T-helper 2 cell treated with Interferon-gamma antibody and Interleukin-4, amounts not matched to agents 100 ng/mL and 5 ng/mL, for 36 hours (primary cell): Measurements from ENCODE around the gene SMARCAD1. TPM values are rescaled to one million over a fixed set of nuclear protein-coding genes. Genes with fewer than 3 reads are reported as not detected.
"Not testable (repeated sequence)": the region's sequence is repeated elsewhere in the genome, so short reads cannot be mapped to it uniquely, and the experiment has no call there.

Experiments used
- intact Hi-C: fragments of 100-400 bp; cut with micrococcal nuclease; formaldehyde crosslinking; loops from one replicate; pipeline ENCODE4 v1.15.1; 2023
- total RNA-seq: library from RNA; stranded (reverse); gene quantifications from 2 replicates; pipeline ENCODE4 v1.2.3, GENCODE V29; 2022

SMARCAD1 gene
- total RNA-seq, 1 donor from 2014 or later: 34.7 TPM

DNA sequence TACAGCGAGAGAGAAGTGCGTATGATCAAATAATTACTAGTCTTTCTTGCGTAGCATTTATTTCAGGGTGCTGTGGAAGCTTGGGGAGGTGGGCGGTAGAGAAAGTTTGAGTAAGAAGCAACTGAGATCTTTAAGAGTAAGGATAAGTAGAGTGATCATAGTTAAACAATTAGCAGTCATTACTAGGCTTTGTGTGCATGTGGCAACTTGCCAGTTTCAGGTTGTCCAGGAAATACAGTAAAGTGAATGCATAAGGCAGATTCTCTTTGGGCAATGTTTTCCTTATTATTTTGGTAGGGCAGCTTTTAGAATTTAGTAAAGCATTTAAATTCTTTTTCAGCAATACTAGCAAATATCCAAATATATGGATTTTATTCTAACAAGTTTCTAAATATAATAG, 78.0 kb downstream of the SMARCAD1 start:
- intact Hi-C loops: no loop called here

DNA sequence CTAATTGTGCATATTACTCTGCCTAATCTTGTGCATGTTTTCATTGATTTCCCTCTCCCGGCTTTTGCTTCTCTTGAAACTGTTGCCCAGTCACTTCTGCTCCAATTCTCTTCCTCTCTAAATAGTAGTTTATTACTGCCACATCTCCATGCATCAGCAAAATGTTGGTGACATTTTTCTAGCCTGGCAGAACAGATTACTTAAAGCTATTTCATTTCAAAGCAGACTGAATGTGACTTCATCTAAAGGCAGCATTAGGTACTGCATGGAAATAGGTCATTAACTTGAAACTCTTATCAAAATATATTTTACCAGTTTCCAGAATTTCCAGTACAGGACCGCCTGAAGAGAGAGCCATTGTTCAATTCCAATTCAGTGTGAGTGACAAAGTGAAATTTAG, 82.6 kb downstream of the SMARCAD1 start:
- intact Hi-C loops: no loop called here

DNA sequence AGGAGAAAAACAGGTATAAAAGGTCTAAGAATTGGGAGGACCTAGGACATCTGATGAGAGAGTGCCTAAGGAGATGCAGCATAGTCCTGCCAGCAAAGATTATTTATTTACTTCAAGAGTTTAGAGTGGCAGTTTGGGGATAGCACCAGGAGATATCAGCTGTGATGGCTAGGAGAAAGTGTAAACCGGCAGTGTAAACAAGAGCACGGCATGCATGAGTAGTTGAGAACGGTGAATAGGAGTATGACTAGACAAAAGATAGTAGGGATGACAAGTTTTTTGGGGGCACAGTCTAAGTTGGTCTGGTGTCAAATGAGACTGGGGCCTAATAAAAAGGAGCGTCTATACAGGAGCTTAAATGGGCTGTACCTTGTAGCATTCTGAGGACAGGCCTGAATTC, 86.3 kb downstream of the SMARCAD1 start:
- intact Hi-C loops: not testable (repeated sequence)

DNA sequence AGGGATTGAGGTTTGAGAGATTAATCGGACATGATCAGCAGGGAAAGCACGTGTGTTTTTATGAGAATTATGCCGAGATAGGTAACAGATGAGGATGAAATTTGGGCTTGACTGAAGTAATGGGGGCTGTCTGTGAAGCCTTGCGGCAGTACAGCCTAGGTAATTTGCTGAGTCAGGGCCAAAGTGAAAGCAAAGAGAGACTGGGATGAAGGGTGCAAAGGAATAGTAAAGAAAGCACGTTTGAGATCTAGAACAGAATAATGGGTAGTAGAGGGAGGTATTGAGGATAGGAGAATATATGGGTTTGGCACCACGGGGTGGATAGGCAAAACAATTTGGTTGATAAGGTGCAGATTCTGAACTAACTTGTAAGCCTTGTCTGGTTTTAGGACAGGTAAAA, 87.8 kb downstream of the SMARCAD1 start:
- intact Hi-C loops: not testable (repeated sequence)

DNA sequence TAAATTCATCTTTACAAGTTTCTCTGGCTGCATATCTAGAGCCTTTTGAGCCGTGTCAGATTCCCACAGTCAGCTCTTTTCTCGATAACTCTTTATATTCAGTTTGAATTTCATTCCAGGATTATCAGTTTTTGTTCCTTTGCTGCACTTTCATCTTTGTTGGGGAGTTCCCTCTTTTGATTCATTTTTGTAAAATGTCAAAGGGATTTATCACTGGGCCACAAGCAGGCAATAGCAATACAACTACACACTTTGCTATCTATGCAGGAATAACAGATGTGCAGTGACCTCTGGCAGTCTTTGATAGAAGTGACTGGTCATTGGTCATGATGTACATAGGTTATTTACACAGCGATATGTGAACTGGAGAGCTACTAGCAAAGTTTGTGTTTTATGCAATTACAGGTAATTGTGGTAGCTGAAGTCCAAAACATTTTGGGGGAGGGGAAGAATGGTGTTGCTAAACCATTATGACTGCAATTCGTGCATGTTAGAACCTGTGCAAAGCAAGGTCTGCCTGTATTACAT, 91.1 kb downstream of the SMARCAD1 start:
- intact Hi-C loops: no loop called here

DNA sequence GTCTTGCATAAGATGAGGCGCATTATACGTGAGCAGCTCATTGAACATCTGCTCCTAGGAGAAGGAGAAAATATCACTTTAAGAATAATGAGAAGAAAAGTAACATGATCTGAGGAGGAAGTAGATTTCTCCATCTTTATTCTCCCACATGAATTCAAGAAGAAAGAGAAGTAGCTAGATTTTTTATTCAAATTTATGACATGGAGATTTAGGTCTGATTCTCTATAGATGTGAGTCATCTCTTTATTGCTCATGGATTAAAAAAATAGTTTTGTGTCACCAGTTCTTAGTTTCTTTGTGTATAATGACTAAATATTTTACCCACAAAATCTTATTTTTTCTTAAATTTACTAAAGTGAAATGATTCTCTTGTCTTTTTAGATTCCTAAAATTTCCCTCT, 94.5 kb downstream of the SMARCAD1 start:
- intact Hi-C loops: no loop called here

DNA sequence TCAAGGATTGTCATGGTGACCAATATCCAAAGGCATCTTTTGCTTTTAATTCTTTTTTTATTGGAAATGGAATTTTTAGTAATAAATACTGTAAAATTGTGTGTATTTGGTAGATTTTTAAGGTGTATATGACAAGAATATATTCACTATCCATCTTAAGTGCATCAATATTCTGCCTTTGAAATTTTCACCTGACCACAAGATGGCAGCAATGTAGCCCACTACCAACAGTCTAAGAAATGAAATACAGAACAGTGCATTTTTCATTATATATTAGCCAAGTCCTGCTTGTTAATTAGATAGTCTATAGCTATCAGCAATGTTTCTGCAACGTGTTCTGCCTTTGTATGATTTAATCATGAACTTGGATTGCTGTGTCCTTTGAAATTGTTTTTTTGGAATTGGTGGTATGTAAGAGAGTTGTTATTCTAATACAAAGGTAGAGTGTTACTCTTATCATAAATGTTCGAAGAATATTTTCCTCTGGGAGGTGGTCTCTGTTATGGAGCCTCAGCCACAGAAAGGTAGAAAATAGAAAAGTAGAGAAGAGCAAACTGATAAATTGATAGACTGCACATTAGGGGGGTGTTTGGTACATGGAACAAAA, 96.8 kb downstream of the SMARCAD1 start:
- intact Hi-C loops: loop anchor here (1.0 to 2.0 kb wide), 3 partner anchors 34 to 292 kb away; no protein-coding TSS in a partner anchor

DNA sequence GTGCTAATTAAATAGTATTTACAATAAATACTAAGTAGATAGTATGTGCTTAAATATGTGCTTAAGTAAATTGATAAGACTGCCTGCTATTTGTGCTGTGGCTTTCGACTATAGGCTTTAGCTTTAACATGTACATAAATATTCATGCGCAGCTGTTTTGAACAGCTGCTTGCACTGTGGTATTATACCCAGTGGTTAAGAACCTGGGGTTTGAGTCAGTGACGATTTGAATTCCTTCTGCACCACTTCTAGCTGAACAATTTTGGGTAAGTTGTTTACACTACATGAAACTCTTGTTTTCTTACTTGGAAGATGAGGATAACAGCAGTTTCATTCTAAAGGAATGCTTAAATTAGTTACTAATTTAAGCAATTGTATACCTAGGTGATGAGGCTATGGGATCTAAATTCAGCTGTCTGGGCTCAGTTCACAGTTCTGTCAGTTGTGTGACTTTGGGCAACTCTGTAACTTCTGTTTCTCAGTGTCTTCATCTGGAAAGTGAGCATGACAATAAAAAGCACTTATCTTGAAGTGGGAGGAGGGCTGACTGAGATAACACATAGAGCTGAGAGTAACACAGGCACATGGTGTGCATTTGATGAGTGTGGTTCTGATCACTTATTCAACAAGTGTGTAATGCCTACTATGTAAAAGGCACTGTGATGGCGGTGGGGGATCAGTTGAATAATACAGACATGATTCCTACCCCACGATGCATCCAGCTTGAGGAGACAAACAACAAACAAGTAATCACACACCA, 98.0 kb downstream of the SMARCAD1 start:
- intact Hi-C loops: loop anchor here (2.0 kb wide), 1 partner anchor 33 kb away; no protein-coding TSS in a partner anchor

DNA sequence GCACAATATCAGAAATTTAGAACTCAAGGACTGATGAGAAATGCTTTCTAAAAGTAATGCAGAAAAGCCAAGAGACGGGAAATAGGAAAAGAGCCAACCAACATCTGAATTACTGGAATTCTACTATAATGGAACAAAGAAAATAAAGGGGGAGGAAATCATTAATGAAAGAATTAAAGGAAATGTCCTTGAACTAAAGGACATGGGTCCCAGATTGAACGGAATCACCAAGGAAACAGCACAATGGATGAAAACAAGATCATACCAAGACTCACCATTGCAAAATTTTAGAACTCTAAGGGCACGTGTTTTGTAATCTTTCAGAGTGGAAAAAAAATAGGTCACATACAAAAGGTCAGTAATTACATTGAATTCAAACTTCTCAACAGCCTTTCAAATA, 99.0 kb downstream of the SMARCAD1 start:
- intact Hi-C loops: no loop called here

DNA sequence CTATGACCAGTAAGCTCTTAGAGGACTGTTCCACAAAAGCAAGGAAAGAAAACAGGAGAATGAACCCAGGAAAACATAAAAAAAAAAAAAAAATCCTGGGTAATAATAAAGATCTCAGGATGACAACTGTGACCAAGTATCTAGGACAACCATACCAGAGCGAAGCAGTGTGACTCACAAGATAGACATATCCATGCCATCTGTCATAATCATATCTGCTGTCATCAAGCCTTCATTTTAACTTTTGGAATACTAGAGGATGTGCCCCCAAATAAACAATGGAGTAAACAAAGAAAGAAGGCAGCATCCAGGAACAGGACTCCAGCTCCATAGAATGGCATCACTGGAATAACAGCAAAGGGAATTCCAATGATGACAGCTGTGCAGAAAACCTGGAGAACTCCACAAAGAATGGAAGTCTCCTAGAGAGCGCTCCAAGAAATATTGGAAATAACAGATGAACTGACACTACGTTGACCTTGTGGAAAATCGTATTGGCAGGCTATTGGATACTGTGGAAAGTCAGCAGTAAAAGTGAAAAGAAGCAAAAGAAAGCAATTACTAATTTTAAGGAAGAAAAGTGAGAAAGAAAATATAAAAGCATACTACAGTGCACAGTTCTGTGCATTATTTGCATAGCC, 99.7 kb downstream of the SMARCAD1 start:
- intact Hi-C loops: no loop called here

DNA sequence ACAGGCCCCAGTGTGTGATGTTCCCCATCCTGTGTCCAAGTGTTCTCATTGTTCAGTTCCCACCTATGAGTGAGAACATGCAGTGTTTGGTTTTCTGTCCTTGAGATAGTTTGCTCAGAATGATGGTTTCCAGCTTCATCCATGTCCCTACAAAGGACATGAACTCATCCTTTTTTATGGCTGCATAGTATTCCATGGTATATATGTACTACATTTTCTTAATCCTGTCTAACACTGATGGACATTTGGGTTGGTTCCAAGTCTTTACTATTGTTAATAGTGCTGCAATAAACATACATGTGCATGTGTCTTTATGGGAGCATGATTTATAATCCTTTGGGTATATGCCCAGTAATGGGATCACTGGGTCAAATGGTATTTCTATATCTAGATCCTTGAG, 112.3 kb downstream of the SMARCAD1 start:
- intact Hi-C loops: not testable (repeated sequence)

DNA sequence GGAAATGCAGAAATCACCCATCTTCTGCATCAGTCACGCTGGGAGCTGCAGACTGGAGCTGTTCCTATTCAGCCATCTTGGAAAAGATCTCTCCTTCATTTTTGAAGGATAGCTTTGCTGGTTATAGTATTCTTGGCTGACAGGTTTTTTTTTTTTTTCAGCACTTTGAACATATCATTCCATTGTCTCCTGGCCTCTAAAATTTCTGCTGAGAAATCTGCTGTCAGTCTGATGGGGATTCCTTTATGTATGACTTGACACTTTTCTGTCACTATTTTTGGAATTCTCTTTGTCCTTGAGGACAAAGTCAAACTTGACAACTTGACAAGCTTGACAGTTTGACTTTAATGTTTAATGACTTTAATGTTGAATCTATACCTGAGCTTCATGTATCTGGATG, 118.2 kb downstream of the SMARCAD1 start:
- intact Hi-C loops: no loop called here

DNA sequence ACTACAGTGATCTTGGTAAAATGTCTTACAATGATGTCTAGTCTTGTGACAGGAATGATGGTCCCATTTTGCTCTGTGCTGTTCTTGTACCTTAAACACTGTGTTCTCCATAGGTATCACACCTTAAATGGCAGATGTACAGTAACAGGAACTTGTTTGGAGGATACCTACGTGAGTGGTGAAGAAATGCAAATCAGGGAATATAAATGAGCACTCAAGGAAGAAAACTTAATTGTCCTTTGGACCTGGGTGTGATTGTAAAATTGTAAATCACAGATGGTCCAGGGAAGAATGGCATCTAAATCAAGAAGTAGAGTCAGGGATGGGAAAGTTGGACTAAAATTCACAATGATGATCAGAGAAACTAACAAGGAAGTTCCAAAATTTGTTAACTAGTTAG, 122.3 kb downstream of the SMARCAD1 start:
- intact Hi-C loops: no loop called here

DNA sequence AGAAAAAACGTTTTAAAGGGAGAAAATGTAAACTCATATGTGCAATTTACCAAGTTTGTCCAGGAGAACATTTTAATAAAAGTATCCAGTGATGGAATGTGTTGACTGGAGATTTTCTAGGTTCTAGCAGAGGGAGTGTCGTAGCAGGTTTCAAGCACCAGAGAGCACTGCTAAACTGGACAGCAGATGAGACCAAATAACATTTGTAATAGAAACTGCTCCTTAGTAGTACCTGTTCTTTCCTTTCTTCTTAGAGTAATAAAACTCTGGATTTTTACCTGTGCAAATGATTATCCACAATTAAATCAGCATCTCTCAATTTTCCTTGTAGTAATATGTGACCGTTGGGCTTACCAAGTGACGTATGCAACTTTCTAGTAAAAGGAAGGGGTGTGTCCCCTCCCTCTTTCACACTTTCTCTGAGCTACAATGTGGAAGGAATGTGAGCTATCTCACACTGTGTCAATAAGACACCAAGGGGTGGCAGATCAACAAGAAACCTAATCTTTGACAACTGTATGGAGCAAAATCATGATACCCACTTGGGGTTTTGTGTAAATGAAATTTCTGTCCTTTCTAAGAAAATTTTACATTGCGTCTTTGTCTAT, 125.4 kb downstream of the SMARCAD1 start:
- intact Hi-C loops: no loop called here

DNA sequence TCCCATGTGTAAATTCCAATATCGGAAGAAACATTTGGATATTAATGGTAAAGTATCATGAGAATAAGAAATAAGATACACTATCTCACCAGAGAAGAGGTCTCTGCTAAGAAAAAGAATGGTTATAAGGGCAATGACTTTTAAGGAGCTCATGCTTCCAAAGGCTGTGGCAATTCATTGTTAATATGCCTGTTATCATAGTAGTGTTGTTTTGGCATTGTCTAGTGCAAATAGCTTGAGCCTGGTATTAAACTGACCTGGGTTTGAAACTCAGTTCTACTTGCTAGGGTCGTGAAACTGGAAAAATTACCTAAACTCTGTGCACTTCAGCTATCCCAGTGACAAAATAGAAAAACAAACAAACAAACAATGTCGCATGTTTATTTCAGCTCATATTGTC, 126.2 kb downstream of the SMARCAD1 start:
- intact Hi-C loops: no loop called here

DNA sequence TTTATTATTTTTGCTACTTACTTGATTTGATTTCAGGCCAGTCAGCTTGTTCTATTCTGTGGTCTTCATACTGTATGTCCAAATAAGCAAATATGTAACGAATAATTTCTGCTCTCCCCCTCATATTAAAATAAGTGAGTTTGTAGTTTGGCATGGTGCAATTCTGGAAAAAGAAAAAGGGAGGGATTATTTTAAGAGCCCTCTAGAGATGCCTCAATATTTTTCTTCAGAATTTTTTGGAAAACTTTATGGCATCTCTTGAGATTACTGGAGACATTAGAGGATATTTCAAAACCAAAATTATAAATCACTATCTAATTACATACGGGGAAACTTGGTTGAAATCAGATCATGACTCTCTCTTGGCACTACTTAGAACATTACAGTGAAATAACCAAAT, 126.8 kb downstream of the SMARCAD1 start:
- intact Hi-C loops: no loop called here

DNA sequence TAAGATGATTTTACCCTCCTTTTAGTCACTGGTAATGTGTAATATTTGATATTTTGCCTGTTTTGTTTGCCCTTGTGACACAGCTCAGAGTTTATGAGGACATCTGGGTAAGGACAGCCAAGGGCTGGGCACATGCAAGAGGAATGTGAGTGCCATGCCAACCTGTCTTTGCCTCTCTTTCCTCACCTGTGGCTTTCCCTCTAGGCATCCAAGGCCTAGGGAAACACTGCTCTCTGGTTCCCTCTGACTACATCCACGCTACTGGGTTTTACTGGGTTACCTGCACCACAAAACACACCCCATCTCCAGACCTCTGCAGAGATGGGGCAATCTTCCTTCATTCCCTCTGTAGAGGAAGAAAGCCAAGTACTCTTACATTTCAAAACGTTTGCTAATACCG, 127.3 kb downstream of the SMARCAD1 start:
- intact Hi-C loops: loop anchor here (5.0 kb wide), 1 partner anchor 117 kb away; the partner anchor contains the start of gene PDLIM5

DNA sequence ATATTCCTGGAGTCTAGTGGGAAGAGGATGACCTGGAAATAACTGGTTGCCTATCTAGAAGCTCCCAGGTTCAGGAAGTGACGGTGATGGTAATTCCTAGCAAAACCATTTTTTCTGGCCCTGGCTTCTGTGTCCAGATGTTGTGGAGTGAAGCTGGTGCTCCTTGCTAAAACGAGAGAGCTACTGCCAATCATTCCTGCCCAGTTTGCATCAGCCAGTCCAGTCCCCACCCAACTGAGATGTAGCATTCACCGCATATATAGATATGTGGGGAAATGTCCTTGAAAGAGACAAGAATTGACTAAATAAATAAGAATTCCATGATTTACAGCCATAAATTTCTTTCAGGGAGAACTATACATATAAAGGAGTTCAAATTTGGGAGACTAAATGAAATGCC, 128.6 kb downstream of the SMARCAD1 start:
- intact Hi-C loops: loop anchor here (5.0 kb wide), 1 partner anchor 116 kb away; the partner anchor contains the start of gene PDLIM5

DNA sequence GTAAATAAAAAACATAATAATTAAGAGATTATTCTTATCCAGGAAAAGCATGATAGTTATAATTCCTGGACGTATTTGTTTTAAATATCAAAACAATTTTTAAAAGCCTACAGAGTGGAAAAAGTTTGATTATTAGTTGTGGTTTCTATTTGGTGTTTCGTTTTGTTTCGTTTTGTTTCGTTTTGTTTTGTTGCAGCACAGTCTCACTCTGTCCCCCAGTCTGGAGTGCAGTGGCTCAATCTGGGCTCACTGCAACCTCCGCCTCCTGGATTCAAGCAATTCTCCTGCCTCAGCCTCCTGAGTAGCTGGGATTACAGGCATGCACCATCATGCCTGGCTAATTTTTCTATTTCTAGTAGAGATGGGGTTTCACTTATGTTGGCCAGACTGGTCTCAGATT, 129.1 kb downstream of the SMARCAD1 start:
- intact Hi-C loops: loop anchor here (5.0 kb wide), 1 partner anchor 116 kb away; the partner anchor contains the start of gene PDLIM5

DNA sequence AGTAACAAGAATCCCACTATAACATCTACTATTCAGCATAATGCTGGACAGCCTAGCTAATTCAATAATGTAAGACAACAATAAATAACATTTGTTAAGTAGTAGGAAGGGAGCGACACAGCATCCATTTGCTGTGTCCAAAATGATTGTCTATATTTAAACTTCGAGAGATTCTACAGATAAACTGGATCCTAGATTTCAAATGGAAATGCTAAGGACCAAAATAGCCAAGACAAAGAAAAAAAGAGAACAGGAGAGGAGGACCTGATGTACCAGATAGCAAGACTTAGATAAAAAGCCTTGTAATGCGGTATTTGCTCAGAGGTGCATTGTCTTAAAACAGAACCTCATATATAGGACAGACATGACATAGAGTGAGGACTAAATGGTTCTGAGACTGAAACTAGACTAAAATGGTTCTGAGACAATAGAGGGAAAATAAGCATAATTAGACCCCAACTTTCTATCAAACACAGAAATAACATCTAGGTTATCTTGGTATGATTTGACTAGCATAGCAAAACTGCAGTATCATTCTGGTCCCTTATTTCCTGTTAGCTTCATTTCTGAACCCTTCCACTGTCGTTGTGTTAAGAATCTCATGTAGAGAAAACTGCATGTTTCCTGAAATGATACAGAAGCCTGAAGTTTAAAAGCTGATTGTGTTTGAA, 131.2 kb downstream of the SMARCAD1 start:
- intact Hi-C loops: loop anchor here (1.0 to 5.0 kb wide), 5 partner anchors 10 to 132 kb away; partner anchors contain the start of genes PDLIM5 and SMARCAD1

DNA sequence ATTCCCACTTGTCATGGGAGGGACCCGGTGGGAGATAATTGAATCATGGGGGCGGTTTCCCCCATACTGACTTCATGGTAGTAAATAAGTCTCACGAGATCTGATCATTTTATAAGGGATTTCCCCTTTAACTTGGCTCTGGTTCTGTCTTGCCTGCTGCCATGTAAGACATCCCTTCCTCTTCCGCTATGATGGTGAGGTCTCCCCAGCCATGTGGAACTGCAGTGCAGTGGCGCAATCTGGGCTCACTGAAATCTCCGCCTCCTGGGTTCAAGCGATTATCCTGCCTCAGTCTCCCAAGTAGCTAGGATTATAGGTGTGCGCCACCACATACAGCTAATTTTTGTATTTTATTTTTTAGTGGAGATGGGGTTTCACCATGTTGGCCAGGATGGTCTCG, 132.1 kb downstream of the SMARCAD1 start:
- intact Hi-C loops: loop anchor here (1.0 to 5.0 kb wide), 5 partner anchors 10 to 132 kb away; partner anchors contain the start of genes PDLIM5 and SMARCAD1
